HEK293 (cell line): ENCODE data around the gene ERRFI1.

Experiments
- CTCF ChIA-PET: fragments of 350-600 bp; formaldehyde crosslinking; extraction: SDS; loops from one replicate; lab custom pipeline; 2021; ENCODE audit warnings: antibody characterized with exemption; lab: Yijun Ruan, JAX
- POLR2A ChIA-PET: fragments of 300-600 bp; formaldehyde crosslinking; extraction: SDS; loops from one replicate; lab custom pipeline; 2020; ENCODE audit warnings: antibody characterized with exemption, inconsistent platforms; lab: Yijun Ruan, JAX
- H3K27ac ChIP-seq: fragments of 200-500 bp; sonication (Bioruptor generic); 2 replicates; pipeline ENCODE4 v1.5.1; 2014; ENCODE audit warnings: low read depth, low read length, control low read depth, inconsistent platforms; ENCODE audit errors: extremely low read depth
- H3K36me3 ChIP-seq, 2 experiments: fragments of 200-500 bp in 1 of 2; sonication (Bioruptor generic) in 1 of 2; 1 replicate in 1 of 2; 2 replicates in 1 of 2; pipeline ENCODE4 v1.5.1; 2014 to 2017; ENCODE audit warnings: inconsistent platforms in 2 of 2, low read length in 2 of 2; ENCODE audit not compliant: control insufficient read depth in 2 of 2, insufficient read depth in 1 of 2
- H3K4me1 ChIP-seq: fragments of 200-500 bp; sonication (Bioruptor generic); 2 replicates; pipeline ENCODE4 v1.5.1; 2014; ENCODE audit warnings: mild to moderate bottlenecking, low read length, inconsistent platforms; ENCODE audit not compliant: control insufficient read depth, insufficient read depth
- H3K4me3 ChIP-seq: 2 replicates; pipeline ENCODE4 v1.5.1; 2011; ENCODE audit warnings: low read depth, mild to moderate bottlenecking, control low read depth, low read length, moderate library complexity
- H3K9me3 ChIP-seq: fragments of 200-500 bp; sonication (Bioruptor generic); 2 replicates; pipeline ENCODE4 v1.5.1; 2014; ENCODE audit warnings: low read depth, low read length, inconsistent platforms; ENCODE audit not compliant: control insufficient read depth, insufficient read depth
- HOXA7 ChIP-seq: sonication (generic); formaldehyde crosslinking; IDR thresholded peaks from 2 replicates; pipeline ENCODE4 v1.8.1; 2022; ENCODE audit warnings: missing genetic modification reagents, borderline replicate concordance
- KLF1 ChIP-seq: fragments of 450-650 bp; formaldehyde crosslinking; IDR thresholded peaks from 2 replicates; pipeline ENCODE4 v1.5.1; 2016; ENCODE audit warnings: missing biosample characterization, missing genetic modification characterization
- MEIS1 ChIP-seq: sonication (generic); formaldehyde crosslinking; IDR thresholded peaks from 2 replicates; pipeline ENCODE4 v1.8.1; 2022; ENCODE audit warnings: missing genetic modification reagents, mild to moderate bottlenecking, borderline replicate concordance
- MYNN ChIP-seq: fragments of 450-650 bp; formaldehyde crosslinking; IDR thresholded peaks from 2 replicates; pipeline ENCODE4 v1.5.1; 2016; ENCODE audit warnings: missing biosample characterization, missing genetic modification characterization, borderline replicate concordance
- OVOL3 ChIP-seq: fragments of 450-650 bp; formaldehyde crosslinking; IDR thresholded peaks from 2 replicates; pipeline ENCODE4 v1.5.1; 2016; ENCODE audit warnings: missing biosample characterization, missing genetic modification characterization
- RBAK ChIP-seq: fragments of 450-650 bp; formaldehyde crosslinking; IDR thresholded peaks from 2 replicates; pipeline ENCODE4 v1.5.1; 2016; ENCODE audit warnings: missing biosample characterization, missing genetic modification characterization
- SETDB1 ChIP-seq: IDR thresholded peaks from one replicate; pipeline ENCODE4 v1.6.1; 2017; ENCODE audit warnings: mild to moderate bottlenecking, low read length, moderate library complexity, mixed read lengths; ENCODE audit not compliant: insufficient read length
- TRIM28 ChIP-seq: IDR thresholded peaks from 2 replicates; pipeline ENCODE4 v1.6.1; 2011; ENCODE audit warnings: low read length, control low read depth, borderline replicate concordance
- ZIC2 ChIP-seq: fragments of 450-650 bp; formaldehyde crosslinking; IDR thresholded peaks from 2 replicates; pipeline ENCODE4 v1.5.1; 2016; ENCODE audit warnings: missing biosample characterization, missing genetic modification characterization
- ZNF114 ChIP-seq: fragments of 450-650 bp; formaldehyde crosslinking; IDR thresholded peaks from 2 replicates; pipeline ENCODE4 v1.5.0; 2017; ENCODE audit warnings: missing biosample characterization, missing genetic modification characterization
- ZNF184 ChIP-seq: fragments of 450-650 bp; IDR thresholded peaks from 2 replicates; pipeline ENCODE4 v1.5.1; 2018; ENCODE audit warnings: missing biosample characterization, mild to moderate bottlenecking, missing genetic modification characterization
- ZNF221 ChIP-seq: fragments of 450-650 bp; formaldehyde crosslinking; IDR thresholded peaks from 2 replicates; pipeline ENCODE4 v1.5.1; 2017; ENCODE audit warnings: missing biosample characterization, missing genetic modification characterization, borderline replicate concordance
- ZNF391 ChIP-seq: fragments of 450-650 bp; formaldehyde crosslinking; IDR thresholded peaks from 2 replicates; pipeline ENCODE4 v1.5.1; 2016; ENCODE audit warnings: low read depth, missing biosample characterization, missing genetic modification characterization, borderline replicate concordance
- ZNF670 ChIP-seq: fragments of 450-650 bp; formaldehyde crosslinking; IDR thresholded peaks from 2 replicates; pipeline ENCODE4 v1.5.1; 2016; ENCODE audit warnings: missing biosample characterization, missing genetic modification characterization, low read depth
- ZNF837 ChIP-seq: fragments of 450-650 bp; formaldehyde crosslinking; IDR thresholded peaks from 2 replicates; pipeline ENCODE4 v1.5.1; 2016; ENCODE audit warnings: missing biosample characterization, missing genetic modification characterization
- ZSCAN23 ChIP-seq: fragments of 450-650 bp; formaldehyde crosslinking; IDR thresholded peaks from 2 replicates; pipeline ENCODE4 v1.5.1; 2016; ENCODE audit warnings: missing biosample characterization, missing genetic modification characterization
- TF ChIP-seq, protein P1 (sequence below): fragments of 450-650 bp; formaldehyde crosslinking; IDR thresholded peaks from 2 replicates; pipeline ENCODE4 v1.5.1; 2016; ENCODE audit warnings: missing biosample characterization, missing genetic modification characterization
- TF ChIP-seq, protein P2 (sequence below): fragments of 450-650 bp; formaldehyde crosslinking; IDR thresholded peaks from 2 replicates; pipeline ENCODE4 v1.5.1; 2016; ENCODE audit warnings: missing biosample characterization, missing genetic modification characterization, borderline replicate concordance
- TF ChIP-seq, protein P3 (sequence below): fragments of 450-650 bp; formaldehyde crosslinking; IDR thresholded peaks from 2 replicates; pipeline ENCODE4 v1.5.1; 2016; ENCODE audit warnings: missing biosample characterization, missing genetic modification characterization
- TF ChIP-seq, protein P4 (sequence below): fragments of 450-650 bp; formaldehyde crosslinking; IDR thresholded peaks from 2 replicates; pipeline ENCODE4 v1.5.1; 2016; ENCODE audit warnings: missing biosample characterization, missing genetic modification characterization

Gene ERRFI1

DNA sequence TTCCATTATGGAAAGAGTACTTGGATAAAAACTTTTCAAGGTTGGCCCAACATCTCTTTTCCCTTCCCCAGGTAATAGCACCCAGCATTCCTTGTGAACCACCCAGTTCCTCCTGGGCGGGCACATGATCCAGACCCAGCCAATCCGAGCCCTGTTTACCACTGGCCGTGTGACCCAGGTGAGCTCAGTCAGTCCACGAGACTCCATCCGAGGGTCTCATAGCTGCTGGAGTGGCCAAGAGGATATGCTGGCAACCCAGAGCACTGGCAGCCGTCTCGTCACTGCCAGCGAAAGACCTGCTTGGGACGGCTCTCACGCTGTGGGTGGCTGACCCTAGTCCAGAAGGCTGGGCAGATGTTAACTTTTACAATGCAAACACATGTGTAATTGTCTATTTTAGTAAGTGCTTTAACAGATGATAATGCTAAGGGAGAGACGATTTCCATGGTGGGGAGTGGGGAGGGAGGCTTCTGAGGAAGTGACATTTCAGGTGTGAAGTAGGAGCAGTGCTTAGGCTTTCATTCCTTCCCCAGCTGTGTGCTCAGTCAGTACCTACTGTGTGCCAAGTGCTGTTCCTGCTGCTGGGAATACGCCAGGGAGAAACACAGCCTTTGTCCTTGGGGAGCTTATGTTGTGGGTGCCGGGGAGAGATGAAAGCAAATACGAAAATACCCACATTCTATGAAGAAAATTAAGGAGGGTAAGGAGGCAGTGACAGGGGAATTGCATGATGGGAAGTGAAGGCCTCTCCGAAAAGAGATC, 40.1 kb downstream of the ERRFI1 start:
- ChIA-PET CTCF (interaction anchor here (0.6 to 1.8 kb wide), 4 partner anchors 11 to 437 kb away, joined by 3 to 7 read pairs (median 4); no protein-coding TSS in a partner anchor), POLR2A (no interaction called here)
- TF ChIP-seq, protein P1, sequence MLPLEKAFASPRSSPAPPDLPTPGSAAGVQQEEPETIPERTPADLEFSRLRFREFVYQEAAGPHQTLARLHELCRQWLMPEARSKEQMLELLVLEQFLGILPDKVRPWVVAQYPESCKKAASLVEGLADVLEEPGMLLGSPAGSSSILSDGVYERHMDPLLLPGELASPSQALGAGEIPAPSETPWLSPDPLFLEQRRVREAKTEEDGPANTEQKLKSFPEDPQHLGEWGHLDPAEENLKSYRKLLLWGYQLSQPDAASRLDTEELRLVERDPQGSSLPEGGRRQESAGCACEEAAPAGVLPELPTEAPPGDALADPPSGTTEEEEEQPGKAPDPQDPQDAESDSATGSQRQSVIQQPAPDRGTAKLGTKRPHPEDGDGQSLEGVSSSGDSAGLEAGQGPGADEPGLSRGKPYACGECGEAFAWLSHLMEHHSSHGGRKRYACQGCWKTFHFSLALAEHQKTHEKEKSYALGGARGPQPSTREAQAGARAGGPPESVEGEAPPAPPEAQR (tag by site-specific recombination), result no peak
- no peak for TF ChIP-seq ZNF114 (tag by site-specific recombination)
- no peak for TF ChIP-seq ZIC2 (tag by site-specific recombination)
- TF ChIP-seq HOXA7 (CRISPR knock-in tag), result no peak
- no peak for TF ChIP-seq ZNF221 (tag by site-specific recombination)
- TF ChIP-seq, protein P2, sequence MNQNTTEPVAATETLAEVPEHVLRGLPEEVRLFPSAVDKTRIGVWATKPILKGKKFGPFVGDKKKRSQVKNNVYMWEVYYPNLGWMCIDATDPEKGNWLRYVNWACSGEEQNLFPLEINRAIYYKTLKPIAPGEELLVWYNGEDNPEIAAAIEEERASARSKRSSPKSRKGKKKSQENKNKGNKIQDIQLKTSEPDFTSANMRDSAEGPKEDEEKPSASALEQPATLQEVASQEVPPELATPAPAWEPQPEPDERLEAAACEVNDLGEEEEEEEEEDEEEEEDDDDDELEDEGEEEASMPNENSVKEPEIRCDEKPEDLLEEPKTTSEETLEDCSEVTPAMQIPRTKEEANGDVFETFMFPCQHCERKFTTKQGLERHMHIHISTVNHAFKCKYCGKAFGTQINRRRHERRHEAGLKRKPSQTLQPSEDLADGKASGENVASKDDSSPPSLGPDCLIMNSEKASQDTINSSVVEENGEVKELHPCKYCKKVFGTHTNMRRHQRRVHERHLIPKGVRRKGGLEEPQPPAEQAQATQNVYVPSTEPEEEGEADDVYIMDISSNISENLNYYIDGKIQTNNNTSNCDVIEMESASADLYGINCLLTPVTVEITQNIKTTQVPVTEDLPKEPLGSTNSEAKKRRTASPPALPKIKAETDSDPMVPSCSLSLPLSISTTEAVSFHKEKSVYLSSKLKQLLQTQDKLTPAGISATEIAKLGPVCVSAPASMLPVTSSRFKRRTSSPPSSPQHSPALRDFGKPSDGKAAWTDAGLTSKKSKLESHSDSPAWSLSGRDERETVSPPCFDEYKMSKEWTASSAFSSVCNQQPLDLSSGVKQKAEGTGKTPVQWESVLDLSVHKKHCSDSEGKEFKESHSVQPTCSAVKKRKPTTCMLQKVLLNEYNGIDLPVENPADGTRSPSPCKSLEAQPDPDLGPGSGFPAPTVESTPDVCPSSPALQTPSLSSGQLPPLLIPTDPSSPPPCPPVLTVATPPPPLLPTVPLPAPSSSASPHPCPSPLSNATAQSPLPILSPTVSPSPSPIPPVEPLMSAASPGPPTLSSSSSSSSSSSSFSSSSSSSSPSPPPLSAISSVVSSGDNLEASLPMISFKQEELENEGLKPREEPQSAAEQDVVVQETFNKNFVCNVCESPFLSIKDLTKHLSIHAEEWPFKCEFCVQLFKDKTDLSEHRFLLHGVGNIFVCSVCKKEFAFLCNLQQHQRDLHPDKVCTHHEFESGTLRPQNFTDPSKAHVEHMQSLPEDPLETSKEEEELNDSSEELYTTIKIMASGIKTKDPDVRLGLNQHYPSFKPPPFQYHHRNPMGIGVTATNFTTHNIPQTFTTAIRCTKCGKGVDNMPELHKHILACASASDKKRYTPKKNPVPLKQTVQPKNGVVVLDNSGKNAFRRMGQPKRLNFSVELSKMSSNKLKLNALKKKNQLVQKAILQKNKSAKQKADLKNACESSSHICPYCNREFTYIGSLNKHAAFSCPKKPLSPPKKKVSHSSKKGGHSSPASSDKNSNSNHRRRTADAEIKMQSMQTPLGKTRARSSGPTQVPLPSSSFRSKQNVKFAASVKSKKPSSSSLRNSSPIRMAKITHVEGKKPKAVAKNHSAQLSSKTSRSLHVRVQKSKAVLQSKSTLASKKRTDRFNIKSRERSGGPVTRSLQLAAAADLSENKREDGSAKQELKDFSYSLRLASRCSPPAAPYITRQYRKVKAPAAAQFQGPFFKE (tag by site-specific recombination), result no peak
- TF ChIP-seq, protein P3, sequence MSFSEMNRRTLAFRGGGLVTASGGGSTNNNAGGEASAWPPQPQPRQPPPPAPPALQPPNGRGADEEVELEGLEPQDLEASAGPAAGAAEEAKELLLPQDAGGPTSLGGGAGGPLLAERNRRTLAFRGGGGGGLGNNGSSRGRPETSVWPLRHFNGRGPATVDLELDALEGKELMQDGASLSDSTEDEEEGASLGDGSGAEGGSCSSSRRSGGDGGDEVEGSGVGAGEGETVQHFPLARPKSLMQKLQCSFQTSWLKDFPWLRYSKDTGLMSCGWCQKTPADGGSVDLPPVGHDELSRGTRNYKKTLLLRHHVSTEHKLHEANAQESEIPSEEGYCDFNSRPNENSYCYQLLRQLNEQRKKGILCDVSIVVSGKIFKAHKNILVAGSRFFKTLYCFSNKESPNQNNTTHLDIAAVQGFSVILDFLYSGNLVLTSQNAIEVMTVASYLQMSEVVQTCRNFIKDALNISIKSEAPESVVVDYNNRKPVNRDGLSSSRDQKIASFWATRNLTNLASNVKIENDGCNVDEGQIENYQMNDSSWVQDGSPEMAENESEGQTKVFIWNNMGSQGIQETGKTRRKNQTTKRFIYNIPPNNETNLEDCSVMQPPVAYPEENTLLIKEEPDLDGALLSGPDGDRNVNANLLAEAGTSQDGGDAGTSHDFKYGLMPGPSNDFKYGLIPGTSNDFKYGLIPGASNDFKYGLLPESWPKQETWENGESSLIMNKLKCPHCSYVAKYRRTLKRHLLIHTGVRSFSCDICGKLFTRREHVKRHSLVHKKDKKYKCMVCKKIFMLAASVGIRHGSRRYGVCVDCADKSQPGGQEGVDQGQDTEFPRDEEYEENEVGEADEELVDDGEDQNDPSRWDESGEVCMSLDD (tag by site-specific recombination), result no peak
- TF ChIP-seq OVOL3 (tag by site-specific recombination), result no peak
- no peak for TF ChIP-seq MYNN (tag by site-specific recombination)
- no peak for TF ChIP-seq ZNF837
- TF ChIP-seq ZNF670 (tag by site-specific recombination), result no peak
- TF ChIP-seq RBAK (tag by site-specific recombination), result no peak
- no peak for TF ChIP-seq SETDB1
- TF ChIP-seq, protein P4, sequence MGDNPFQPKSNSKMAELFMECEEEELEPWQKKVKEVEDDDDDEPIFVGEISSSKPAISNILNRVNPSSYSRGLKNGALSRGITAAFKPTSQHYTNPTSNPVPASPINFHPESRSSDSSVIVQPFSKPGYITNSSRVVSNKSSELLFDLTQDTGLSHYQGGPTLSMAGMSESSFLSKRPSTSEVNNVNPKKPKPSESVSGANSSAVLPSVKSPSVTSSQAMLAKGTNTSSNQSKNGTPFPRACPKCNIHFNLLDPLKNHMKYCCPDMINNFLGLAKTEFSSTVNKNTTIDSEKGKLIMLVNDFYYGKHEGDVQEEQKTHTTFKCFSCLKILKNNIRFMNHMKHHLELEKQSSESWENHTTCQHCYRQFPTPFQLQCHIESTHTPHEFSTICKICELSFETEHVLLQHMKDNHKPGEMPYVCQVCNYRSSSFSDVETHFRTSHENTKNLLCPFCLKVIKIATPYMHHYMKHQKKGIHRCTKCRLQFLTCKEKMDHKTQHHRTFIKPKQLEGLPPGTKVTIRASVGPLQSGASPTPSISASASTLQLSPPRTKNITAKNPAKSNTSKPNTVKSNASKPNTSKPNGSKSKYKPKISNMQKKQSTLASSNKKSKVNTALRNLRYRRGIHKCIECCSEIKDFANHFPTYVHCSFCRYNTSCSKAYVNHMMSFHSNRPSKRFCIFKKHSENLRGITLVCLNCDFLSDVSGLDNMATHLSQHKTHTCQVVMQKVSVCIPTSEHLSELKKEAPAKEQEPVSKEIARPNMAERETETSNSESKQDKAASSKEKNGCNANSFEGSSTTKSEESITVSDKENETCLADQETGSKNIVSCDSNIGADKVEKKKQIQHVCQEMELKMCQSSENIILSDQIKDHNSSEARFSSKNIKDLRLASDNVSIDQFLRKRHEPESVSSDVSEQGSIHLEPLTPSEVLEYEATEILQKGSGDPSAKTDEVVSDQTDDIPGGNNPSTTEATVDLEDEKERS (tag by site-specific recombination), result no peak
- no peak for TF ChIP-seq ZSCAN23 (tag by site-specific recombination)
- no peak for TF ChIP-seq TRIM28
- no peak for TF ChIP-seq MEIS1
- no peak for TF ChIP-seq ZNF391 (tag by site-specific recombination)
- TF ChIP-seq ZNF184 (tag by site-specific recombination), result no peak
- TF ChIP-seq KLF1 (tag by site-specific recombination), result no peak
- Histone ChIP-seq H3K4me3 (no peak overlapping the region), H3K27ac (no peak overlapping the region), H3K9me3 (no peaks in the 10 kb centered on the region), H3K4me1 (no peaks in the 10 kb centered on the region), H3K36me3 (peaks cover 21 to 73% of the 10 kb centered on the region in 2 experiments)
